Stomach (tissue), 9 donors: ENCODE measurements around the gene NPAS4. TPM values are rescaled to one million over a fixed set of nuclear protein-coding genes. Genes with fewer than 3 reads are reported as not detected.

Experiments
- DNase-seq, 2 donors: peaks; one replicate each; pipeline versions ENCODE4 v3.0.0 to v3.0.0-alpha.2; 2013 to 2019
- H3K27ac ChIP-seq, 5 donors: fragments of 200-600 bp in 4 of 5; sonication (generic) in 4 of 5; one replicate each; pipeline ENCODE4 v1.5.1; 2013 to 2019; ENCODE audit warnings: mild to moderate bottlenecking in 1 of 5, moderate library complexity in 1 of 5
- H3K27me3 ChIP-seq, 3 donors: fragments of 200-600 bp; sonication (generic); one replicate each; pipeline ENCODE4 v1.5.1; 2017 to 2019; ENCODE audit warnings: mixed run types in 1 of 3
- H3K36me3 ChIP-seq, 4 donors: fragments of 200-600 bp; sonication (generic); 1 replicate in 3 of 4; 2 replicates in 1 of 4; pipeline ENCODE4 v1.5.1; 2016 to 2019
- H3K4me1 ChIP-seq, 4 donors: fragments of 200-600 bp; sonication (generic); one replicate each; pipeline ENCODE4 v1.5.1; 2016 to 2019
- H3K4me3 ChIP-seq, 4 donors: fragments of 200-600 bp; sonication (generic) in 3 of 4; one replicate each; pipeline ENCODE4 v1.5.1; 2016 to 2019; ENCODE audit warnings: mild to moderate bottlenecking in 1 of 4
- H3K9me3 ChIP-seq, 4 donors: fragments of 200-600 bp; sonication (generic); one replicate each; pipeline ENCODE4 v1.5.1; 2016 to 2019
- CTCF ChIP-seq, 7 experiments: fragments of 450-650 bp in 4 of 7; fragments of 200-600 bp in 3 of 7; sonication (generic) in 3 of 7; IDR thresholded peaks; one replicate each; pipeline ENCODE4 v1.5.1; 2016 to 2019; ENCODE audit warnings: antibody characterized with exemption in 7 of 7, control low read depth in 2 of 7, mild to moderate bottlenecking in 1 of 7
- EP300 ChIP-seq: sonication (generic); formaldehyde crosslinking; IDR thresholded peaks from one replicate; pipeline ENCODE4 v1.6.1; 2017; ENCODE audit warnings: antibody characterized with exemption
- POLR2A ChIP-seq, 4 donors: fragments of 450-650 bp; IDR thresholded peaks; one replicate each; pipeline ENCODE4 v1.6.1; 2016; ENCODE audit warnings: antibody characterized with exemption in 4 of 4, control low read depth in 2 of 4, mild to moderate bottlenecking in 1 of 4, moderate library complexity in 1 of 4
- POLR2AphosphoS5 ChIP-seq, 3 donors: sonication (generic); formaldehyde crosslinking; IDR thresholded peaks; one replicate each; pipeline ENCODE4 v1.6.1; 2016; ENCODE audit warnings: antibody characterized with exemption in 3 of 3
- WGBS, 5 donors: extraction: QIAGEN DNeasy Blood & Tissue Kit in 3 of 5; methylation state at CpG; one replicate each; pipeline versions ENCODE4 v1.1.5 to v1.1.7; 2013 to 2018; 5-methylcytosine and 5-hydroxymethylcytosine counted together
- intact Hi-C: fragments of 100-400 bp; cut with DNase I; formaldehyde crosslinking; loops from one replicate; pipeline ENCODE4 v1.15.1; 2023; ENCODE audit warnings: low total_unique reads
- polyA plus RNA-seq, 3 donors: library from polyadenylated mRNA; stranded (reverse); fragments of 200-250 nt; gene quantifications; one replicate each; pipeline ENCODE4 v1.2.3, GENCODE V29; 2013
- total RNA-seq, 5 donors: library from RNA; depleted of rRNA; stranded (reverse); fragments of >200 nt; gene quantifications; one replicate each; pipeline versions ENCODE4 v1.1.0 to v1.2.3, GENCODE V29; 2014 to 2016
- donor health status: healthy with polysubstance abuse.
- donor health status: Bipolar disorder and iron deficiency.
- donor health status: healthy.

NPAS4 gene
- total and polyA plus RNA-seq, 8 donors, result 0.25 to 1.7 (median 0.70) TPM; not detected in 4

- intact Hi-C loops, result no loop called here
- 4 to 9% (median 5%) methylated on average over 12 to 30 of the region's 30 CpGs for WGBS, 5 donors
- TF ChIP-seq POLR2AphosphoS5 (IDR thresholded peaks at IDR 0.05) (no peak), EP300 (no peak), POLR2A (IDR thresholded peaks at IDR 0.05) (no peak), CTCF (IDR thresholded peaks at IDR 0.05) (no peak)
- Histone ChIP-seq H3K36me3 (peaks cover 0 to 26% (median 12%) of the 10 kb centered on the region in 4 donors), H3K4me1 (peaks cover 9 to 40% (median 25%) of the 10 kb centered on the region in 4 donors), H3K4me3 (no peak overlapping the region), H3K27me3 (peaks cover 0 to 56% (median 30%) of the 10 kb centered on the region in 3 donors), H3K27ac (peak overlapping the region in 1 of 5 donors; percentile 79), H3K9me3 (no peaks in the 10 kb centered on the region)
- DNase-seq, result peak in 1 of 2 donors; percentile 52
Measured at GRCh38 chr11:66419825-66420224, 1.0 kb upstream of the NPAS4 start.

DNA sequence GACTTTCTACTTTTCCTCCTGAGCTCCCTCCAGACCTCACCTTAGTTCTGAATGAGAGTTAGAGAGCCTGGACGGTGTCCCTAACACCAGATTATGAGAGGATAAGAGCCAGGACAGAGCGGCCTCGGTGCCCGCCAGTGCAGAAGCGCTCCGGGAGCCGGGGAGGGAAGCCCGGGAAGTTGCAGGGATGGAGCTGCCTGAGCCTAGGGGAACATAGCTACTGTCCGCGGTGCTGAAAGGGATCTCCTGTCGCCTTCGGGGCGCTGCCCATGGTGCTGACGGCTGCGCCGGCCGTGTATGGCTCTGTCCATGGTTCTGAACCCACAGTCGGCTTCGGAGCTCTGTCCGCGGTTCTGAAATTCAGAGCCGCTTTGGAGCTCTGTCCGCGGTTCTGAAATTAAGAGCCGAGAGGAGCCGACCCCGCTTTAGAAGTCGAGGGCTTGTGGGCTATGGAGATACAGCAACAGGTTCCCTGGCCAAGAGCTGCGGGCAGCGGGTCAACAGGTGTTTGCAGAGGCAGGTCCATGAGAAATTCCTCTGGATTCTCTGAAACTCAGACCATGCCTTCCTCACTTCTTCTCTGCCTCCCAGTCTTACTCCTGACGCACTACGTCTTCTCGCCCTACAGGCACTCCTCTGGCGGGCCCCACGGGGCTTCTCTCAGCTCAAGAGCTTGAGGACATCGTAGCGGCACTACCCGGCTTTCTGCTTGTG is 814 bp downstream of the NPAS4 start:
- peaks cover 0 to 45% (median 12%) of the 10 kb centered on the region in 4 donors for H3K36me3 ChIP-seq

GRCh38 chr11:66426314-66426713 is 5.5 kb downstream of the NPAS4 start:
- Histone ChIP-seq H3K4me3 (no peak overlapping the region), H3K27me3 (no peaks in the 10 kb centered on the region), H3K4me1 (peaks cover 0 to 4% (median 2%) of the 10 kb centered on the region in 4 donors), H3K36me3 (peaks cover 0 to 56% (median 12%) of the 10 kb centered on the region in 4 donors), H3K27ac (no peak overlapping the region), H3K9me3 (no peaks in the 10 kb centered on the region)
- 62 to 75% (median 64%) methylated on average over 21 to 23 of the region's 23 CpGs for WGBS, 5 donors
- no peak for DNase-seq
- TF ChIP-seq CTCF (IDR thresholded peaks at IDR 0.05), result no peak
- no peak for TF ChIP-seq POLR2A (IDR thresholded peaks at IDR 0.05)
- no peak for TF ChIP-seq POLR2AphosphoS5 (IDR thresholded peaks at IDR 0.05)
- no peak for TF ChIP-seq EP300
- intact Hi-C loops, result no loop called here

More for the DNA sequence above, 814 bp downstream of the NPAS4 start:
- WGBS, 5 donors, result 13 to 25% (median 13%) methylated on average over 15 to 38 of the region's 38 CpGs
- peak in 2 of 3 donors; percentile 57 to 81 for TF ChIP-seq POLR2AphosphoS5 (IDR thresholded peaks at IDR 0.05)
- peak in 1 of 7 experiments; percentile 23 for TF ChIP-seq CTCF (IDR thresholded peaks at IDR 0.05)
- no peak for TF ChIP-seq POLR2A (IDR thresholded peaks at IDR 0.05)
- TF ChIP-seq EP300, result no peak
- intact Hi-C loops, result no loop called here
- Histone ChIP-seq H3K27ac (peak overlapping the region in 1 of 5 donors; percentile 79), H3K27me3 (peaks cover 0 to 43% (median 30%) of the 10 kb centered on the region in 3 donors), H3K4me1 (peaks cover 9 to 40% (median 25%) of the 10 kb centered on the region in 4 donors), H3K4me3 (no peak overlapping the region), H3K9me3 (no peaks in the 10 kb centered on the region)
- DNase-seq, result peak; percentile 94 to 96

- 81 to 92% (median 86%) methylated on average over 2 of the region's 2 CpGs for WGBS, 5 donors
- DNase-seq, result no peak
- Histone ChIP-seq H3K4me1 (no peaks in the 10 kb centered on the region), H3K4me3 (no peak overlapping the region), H3K27me3 (no peaks in the 10 kb centered on the region), H3K9me3 (no peaks in the 10 kb centered on the region), H3K27ac (no peak overlapping the region), H3K36me3 (peaks cover 8 to 62% (median 27%) of the 10 kb centered on the region in 4 donors)
- TF ChIP-seq POLR2A (IDR thresholded peaks at IDR 0.05) (no peak), CTCF (IDR thresholded peaks at IDR 0.05) (no peak)
- intact Hi-C loops, result no loop called here
Measured at GRCh38 chr11:66428933-66429332, 8.1 kb downstream of the NPAS4 start.
